Right ventricle myocardium inferior (tissue), 1 donor: Measurements from ENCODE around the gene MAML2. TPM values are rescaled to one million over a fixed set of nuclear protein-coding genes. Genes with fewer than 3 reads are reported as not detected.

Experiments
- ATAC-seq: fragments of 200-7000 bp; cut with Tn5 transposase; one replicate; pipeline ENCODE4 v1.9.1; 2020; ENCODE audit warnings: mild to moderate bottlenecking, moderate library complexity
- DNase-seq: peaks from one replicate; pipeline ENCODE4 v3.0.0; 2021; ENCODE audit errors: missing footprints
- intact Hi-C: fragments of 100-400 bp; cut with DNase I; formaldehyde crosslinking; loops from one replicate; pipeline ENCODE4 v1.11.0; 2022
- total RNA-seq: library from RNA; stranded (reverse); fragmentation: NEBNext Ultra II Directional; extraction: Animal tissue kit (Norgen Biotek cat#: 25700); gene quantifications from one replicate; pipeline ENCODE4 v1.2.1, GENCODE V29; 2021
- donor health status: DM: no; HTN: yes; CAD: no; lungs with severe emphysema.

MAML2 gene
- total RNA-seq, 1 donor from 2014 or later = 5.2 TPM

DNA sequence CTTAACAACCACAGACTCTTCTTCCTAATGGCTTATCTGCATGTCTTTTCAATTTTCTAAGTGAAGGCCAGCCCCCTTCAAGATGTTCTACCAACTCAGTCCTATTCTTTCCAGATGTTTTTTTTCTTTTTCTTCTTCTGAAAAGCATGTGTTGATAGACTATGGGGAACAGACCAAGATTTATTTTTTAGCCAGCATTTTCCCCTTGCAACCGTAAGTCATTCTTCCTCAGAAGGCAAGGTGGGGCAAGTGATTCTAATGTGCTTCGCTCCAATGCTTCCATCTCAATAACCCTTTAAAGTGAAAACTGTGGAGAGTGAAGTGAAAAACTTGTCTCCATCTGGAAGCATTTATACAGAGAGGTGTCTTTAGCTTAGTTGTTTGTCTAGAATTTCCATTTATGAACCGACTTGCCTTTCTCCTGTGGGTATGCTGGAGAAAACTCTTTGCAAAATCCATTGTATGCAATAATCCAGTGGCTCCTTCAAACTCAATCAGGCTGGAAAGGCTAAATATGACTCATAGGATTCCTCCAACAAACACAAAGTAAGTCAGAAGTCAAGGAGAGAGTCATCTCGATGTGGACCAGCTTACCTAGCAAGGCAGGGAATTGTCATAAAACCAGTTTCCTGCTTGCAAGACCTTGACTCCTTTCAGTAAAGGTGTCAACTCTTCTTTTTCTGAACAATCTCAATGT is 83.7 kb downstream of the MAML2 start:
- ATAC-seq (peak; percentile 58), DNase-seq (no peak)
- intact Hi-C loops = no loop called here

- ATAC-seq (peak; percentile 30), DNase-seq (no peak)
- intact Hi-C loops = no loop called here
Measured at GRCh38 chr11:96257972-96258934, 84.7 kb downstream of the MAML2 start.

GRCh38 chr11:96257036-96257435 is 86.0 kb downstream of the MAML2 start:
- ATAC-seq (no peak), DNase-seq (no peak)
- intact Hi-C loops = no loop called here

GRCh38 chr11:96256215-96257011 is 86.6 kb downstream of the MAML2 start:
- intact Hi-C loops = no loop called here
- ATAC-seq = no peak

GRCh38 chr11:96254854-96255253 is 88.1 kb downstream of the MAML2 start:
- ATAC-seq (no peak), DNase-seq (no peak)
- intact Hi-C loops = loop anchor here (2.0 to 5.0 kb wide), 2 partner anchors 52 to 88 kb away; partner anchors contain the start of gene MAML2

More at GRCh38 chr11:96256215-96257011, 86.6 kb downstream of the MAML2 start:
- peak; percentile 65 for DNase-seq

DNA sequence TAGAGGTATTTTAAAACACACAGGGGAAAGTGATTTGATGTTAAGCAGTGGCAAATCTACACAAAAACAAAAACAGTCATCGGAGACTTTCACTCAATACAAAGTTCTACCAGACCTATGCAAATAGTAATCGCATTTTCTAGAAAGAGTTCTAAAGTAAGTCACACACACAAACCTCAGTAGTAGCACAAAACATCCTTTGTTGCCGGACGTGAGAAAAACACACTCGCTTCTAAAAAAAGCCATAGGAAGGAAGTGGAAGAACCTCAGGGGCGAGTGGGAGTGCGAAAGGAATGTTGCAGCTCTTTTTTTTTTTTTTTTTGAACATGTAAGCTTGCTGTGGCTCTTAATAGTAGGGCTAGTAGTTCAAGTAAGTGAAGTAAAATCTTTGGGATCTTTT is 88.9 kb downstream of the MAML2 start:
- no peak for DNase-seq
- no peak for ATAC-seq
- intact Hi-C loops = loop anchor here (2.0 to 5.0 kb wide), 2 partner anchors 53 to 89 kb away; partner anchors contain the start of gene MAML2

GRCh38 chr11:96246718-96247552 is 96.1 kb downstream of the MAML2 start:
- ATAC-seq (no peak), DNase-seq (no peak)
- intact Hi-C loops = no loop called here

DNA sequence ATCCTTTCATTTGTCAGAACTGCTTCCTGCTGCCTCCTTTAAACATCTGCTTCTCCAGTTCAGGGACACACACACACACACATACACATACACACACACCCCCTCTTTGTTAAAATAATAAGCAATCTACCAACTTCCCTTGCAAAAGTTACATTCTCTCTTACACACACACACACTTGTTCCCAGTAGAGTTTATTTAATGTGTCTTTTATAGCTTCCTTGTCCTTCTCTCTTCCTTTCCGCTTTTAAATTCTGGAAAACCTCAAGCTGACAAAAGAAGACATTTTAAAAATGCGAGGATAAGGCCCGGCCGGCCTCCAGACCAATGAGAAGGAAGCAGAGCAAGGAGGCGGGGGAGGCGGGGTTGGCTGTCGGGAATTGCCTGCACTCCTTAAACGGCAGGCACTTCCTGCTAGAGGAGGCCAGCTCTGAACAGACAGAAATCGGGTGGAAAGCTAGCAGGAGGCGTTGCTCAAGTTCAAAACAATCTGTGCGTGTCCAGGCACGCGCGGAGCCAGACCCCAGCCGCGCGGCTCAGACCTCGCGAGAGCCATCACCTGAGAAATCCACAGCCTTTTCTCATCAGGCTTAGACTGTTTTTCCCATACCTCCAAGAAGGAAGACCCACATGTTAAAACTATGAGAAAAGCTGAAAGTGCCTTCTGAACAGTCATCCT is 99.9 kb downstream of the MAML2 start:
- peak; percentile 98 for ATAC-seq
- intact Hi-C loops = no loop called here

GRCh38 chr11:96242191-96242847 is 100.7 kb downstream of the MAML2 start:
- DNase-seq (no peak), ATAC-seq (no peak)
- intact Hi-C loops = no loop called here

More for the DNA sequence above, 99.9 kb downstream of the MAML2 start:
- peak; percentile 96 for DNase-seq

- intact Hi-C loops = no loop called here
- DNase-seq (no peak), ATAC-seq (no peak)
Measured at GRCh38 chr11:96241331-96241841, 101.6 kb downstream of the MAML2 start.

GRCh38 chr11:96238563-96239135 is 104.3 kb downstream of the MAML2 start:
- ATAC-seq = no peak
- intact Hi-C loops = no loop called here

DNA sequence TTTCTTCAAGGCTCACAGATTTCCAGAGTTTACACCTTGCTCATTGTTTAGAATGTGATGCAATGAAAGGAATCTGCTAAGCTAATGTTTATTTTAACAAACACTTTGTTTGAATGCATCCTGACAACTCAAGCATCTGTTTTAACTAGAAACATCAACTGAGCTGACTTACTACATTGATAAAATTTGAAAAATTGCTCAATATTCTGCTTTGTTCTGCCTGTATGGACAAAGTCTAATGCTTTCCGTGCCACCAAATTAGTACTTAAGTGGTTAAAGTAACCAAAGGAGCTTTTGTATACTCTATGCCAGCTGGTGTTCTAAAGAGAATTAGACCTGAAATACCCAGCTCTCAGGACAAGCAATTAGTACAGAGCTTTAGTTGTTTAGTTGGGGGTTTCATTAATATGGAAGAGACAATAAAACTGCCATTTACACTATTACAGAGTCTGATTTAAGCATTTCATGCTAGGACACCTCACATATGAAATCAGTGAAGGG is 105.2 kb downstream of the MAML2 start:
- ATAC-seq (no peak), DNase-seq (no peak)
- intact Hi-C loops = no loop called here

More at GRCh38 chr11:96238563-96239135, 104.3 kb downstream of the MAML2 start:
- DNase-seq = no peak

GRCh38 chr11:96235751-96236150 is 107.2 kb downstream of the MAML2 start:
- DNase-seq = no peak
- no peak for ATAC-seq
- intact Hi-C loops = no loop called here

DNA sequence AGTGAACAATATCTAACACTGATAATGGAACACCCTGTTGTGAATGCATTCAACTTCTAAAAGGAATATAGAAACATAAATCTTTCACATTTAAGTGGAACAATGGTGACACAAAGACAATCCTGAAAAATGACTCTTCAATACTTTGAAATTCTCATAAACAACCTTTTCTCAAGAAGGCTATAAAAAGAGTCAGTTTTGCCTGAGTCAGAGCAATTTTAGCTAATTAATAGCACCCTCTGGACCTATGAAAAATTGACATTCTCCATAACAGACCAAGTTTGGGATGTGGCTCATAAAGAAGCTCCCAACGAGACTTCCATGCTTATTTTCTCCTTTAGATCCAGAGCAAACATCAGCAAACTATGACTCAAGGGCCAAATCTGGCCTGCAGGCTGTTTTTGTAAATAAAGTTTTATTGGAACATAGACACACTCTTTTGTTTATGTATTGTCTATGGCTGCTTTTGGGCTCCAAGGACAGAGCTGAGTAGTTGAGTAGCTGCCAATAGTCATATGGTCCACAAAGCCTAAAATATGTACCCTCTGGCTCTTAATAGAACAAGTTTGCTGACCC is 108.0 kb downstream of the MAML2 start:
- no peak for ATAC-seq
- DNase-seq = no peak
- intact Hi-C loops = no loop called here

- ATAC-seq (no peak), DNase-seq (no peak)
- intact Hi-C loops = no loop called here
Measured at GRCh38 chr11:96232132-96232531, 110.9 kb downstream of the MAML2 start.

DNA sequence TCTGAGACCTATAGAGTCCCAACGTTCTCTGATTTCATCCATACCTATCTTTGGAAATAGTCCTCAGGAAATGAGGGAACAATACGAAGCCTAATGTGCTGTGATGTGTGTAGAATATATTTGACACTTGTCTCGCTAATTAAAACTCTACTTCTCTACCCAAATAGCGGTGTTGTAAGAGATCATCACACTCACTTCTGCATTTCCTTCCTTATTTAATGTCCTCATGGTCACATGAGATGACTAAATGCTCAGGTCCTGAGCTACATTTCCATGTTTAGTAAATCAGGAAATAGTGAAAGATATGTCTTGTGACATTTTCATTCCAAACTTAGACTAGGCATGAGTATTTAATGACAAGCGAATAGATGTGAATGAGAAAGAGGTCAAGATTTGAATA is 112.3 kb downstream of the MAML2 start:
- DNase-seq (no peak), ATAC-seq (peak; percentile 34)
- intact Hi-C loops = no loop called here
